Adrenal gland (tissue), 12 donors: ENCODE measurements around the gene MAN2C1. TPM values are rescaled to one million over a fixed set of nuclear protein-coding genes. Genes with fewer than 3 reads are reported as not detected.
"Not testable (repeated sequence)": the region's sequence is repeated elsewhere in the genome, so short reads cannot be mapped to it uniquely, and the experiment has no call there.

Experiments used
- DNase-seq, 7 donors: peaks; one replicate each; pipeline ENCODE4 v3.0.0-alpha.2; 2019 to 2020
- H3K27ac ChIP-seq, 5 donors: fragments of 200-600 bp; sonication (generic) in 4 of 5; 1 replicate in 3 of 5; 2 replicates in 2 of 5; pipeline versions ENCODE4 v1.5.1 to v1.8.0; 2016 to 2020; ENCODE audit warnings: mild to moderate bottlenecking in 1 of 5
- H3K27me3 ChIP-seq: fragments of 200-600 bp; 2 replicates; pipeline ENCODE4 v1.8.0; 2021
- H3K36me3 ChIP-seq, 2 donors: fragments of 200-600 bp; replicated peaks in 1 of 2; 1 replicate in 1 of 2; 2 replicates in 1 of 2; pipeline versions ENCODE4 v1.5.1 to v1.8.0; 2018 to 2022
- H3K4me1 ChIP-seq, 2 donors: fragments of 200-600 bp; replicated peaks in 1 of 2; 1 replicate in 1 of 2; 2 replicates in 1 of 2; pipeline versions ENCODE4 v1.5.1 to v1.8.0; 2018 to 2021
- H3K4me3 ChIP-seq, 4 donors: fragments of 200-600 bp; sonication (generic) in 3 of 4; one replicate each; pipeline ENCODE4 v1.5.1; 2016 to 2018
- H3K9me3 ChIP-seq, 3 donors: fragments of 200-600 bp; sonication (generic) in 1 of 3; replicated peaks in 1 of 3; 1 replicate in 2 of 3; 2 replicates in 1 of 3; pipeline versions ENCODE4 v1.5.1 to v1.8.0; 2016 to 2021
- POLR2A ChIP-seq, 2 donors: fragments of 450-650 bp; IDR thresholded peaks; one replicate each; pipeline ENCODE4 v1.6.1; 2017; ENCODE audit warnings: antibody characterized with exemption in 2 of 2, mild to moderate bottlenecking in 2 of 2, moderate library complexity in 1 of 2
- WGBS, 4 donors: extraction: QIAGEN DNeasy Blood & Tissue Kit in 2 of 4; methylation state at CpG; one replicate each; pipeline versions ENCODE4 v1.1.5 to v1.1.7; 2013 to 2017; 5-methylcytosine and 5-hydroxymethylcytosine counted together
- intact Hi-C, 2 donors: fragments of 100-400 bp; cut with DNase I; formaldehyde crosslinking; loops; one replicate each; pipeline versions ENCODE4 v1.14.1 to v1.15.0; 2022 to 2023
- polyA plus RNA-seq, 3 donors: library from polyadenylated mRNA; stranded (reverse); fragments of 200-250 nt in 2 of 3; fragments of 350-450 nt in 1 of 3; fragmentation: Illumina TruSeq in 1 of 3; extraction: RNeasy Lipid Tissue Mini Kit (QIAGEN cat#74804) in 1 of 3; gene quantifications; one replicate each; pipeline ENCODE4 v1.2.3, GENCODE V29; 2013 to 2014
- total RNA-seq, 9 donors: library from RNA; depleted of rRNA in 4 of 9; stranded (reverse); fragments of >200 nt in 4 of 9; fragments of 120-200 nt in 1 of 9; fragmentation: NEBNext Ultra II Directional in 1 of 9; extraction: Animal tissue kit (Norgen Biotek cat#: 25700) in 1 of 9; gene quantifications; one replicate each; pipeline versions ENCODE4 v1.1.0 to v1.2.4, GENCODE V29; 2013 to 2023
- TF ChIP-seq, protein P1 (sequence below), 6 experiments: fragments of 450-650 bp in 4 of 6; fragments of 200-600 bp in 2 of 6; sonication (generic) in 1 of 6; IDR thresholded peaks; 1 replicate in 5 of 6; 2 replicates in 1 of 6; pipeline versions ENCODE4 v1.5.1 to v1.8.0; 2016 to 2021; ENCODE audit warnings: antibody characterized with exemption in 6 of 6, mild to moderate bottlenecking in 2 of 6, moderate library complexity in 1 of 6
- donor health status: healthy with polysubstance abuse.
- donor health status: Bipolar disorder and iron deficiency.
- donor health status: DM: yes; HTN: yes; CAD: no.
- donor health status: DM: no; HTN: no; CAD: no.
- donor health status: DM: no; HTN: no; CAD: no.
- donor health status: DM: yes; HTN: yes; CAD: no.

The MAN2C1 gene
- total and polyA plus RNA-seq, 12 donors: 46.8 to 1,091 (median 251) TPM

DNA sequence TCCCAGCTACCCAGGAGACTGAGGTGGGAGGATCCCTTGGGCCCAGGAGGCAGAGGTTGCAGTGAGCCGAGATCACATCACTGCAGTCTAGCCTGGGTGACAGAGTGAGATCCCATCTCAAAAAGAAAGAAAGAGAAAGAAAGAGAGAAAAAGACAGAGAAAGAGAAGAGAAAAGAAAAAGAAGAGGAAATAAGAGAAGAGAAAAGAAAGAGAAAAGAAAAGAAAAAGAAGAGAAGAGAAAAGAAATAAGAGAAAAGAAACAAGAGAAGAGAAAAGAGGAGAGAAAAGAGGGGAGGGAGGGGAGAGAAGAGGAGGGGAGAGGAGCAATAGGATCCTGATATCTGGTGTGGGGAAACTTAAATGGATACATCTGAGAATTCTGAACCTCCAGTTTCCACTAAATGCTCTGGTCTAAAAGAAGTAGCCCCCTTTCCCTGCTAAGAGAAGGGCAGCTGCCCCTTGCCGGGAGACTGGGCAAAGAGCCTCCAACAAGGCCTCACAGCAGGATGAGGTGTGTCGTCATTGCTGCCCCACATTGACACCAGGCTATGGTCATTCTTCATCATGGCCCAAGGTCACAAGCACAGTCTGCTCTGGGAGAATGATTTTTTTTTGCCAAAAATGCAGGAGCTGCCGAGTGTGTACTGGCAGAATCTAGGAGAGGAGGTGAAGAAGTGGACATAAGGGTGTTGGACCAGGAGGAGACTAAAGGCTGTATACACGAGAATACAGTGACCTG, 53.7 kb downstream of the MAN2C1 start:
- peak; percentile 57 to 89 (median 84) for DNase-seq
- no peaks in the 10 kb centered on the region for H3K9me3 ChIP-seq
- H3K4me1 ChIP-seq: no peaks in the 10 kb centered on the region
- H3K36me3 ChIP-seq: no peaks in the 10 kb centered on the region
- no peak for TF ChIP-seq POLR2A (IDR thresholded peaks at IDR 0.05)
- TF ChIP-seq, protein P1, sequence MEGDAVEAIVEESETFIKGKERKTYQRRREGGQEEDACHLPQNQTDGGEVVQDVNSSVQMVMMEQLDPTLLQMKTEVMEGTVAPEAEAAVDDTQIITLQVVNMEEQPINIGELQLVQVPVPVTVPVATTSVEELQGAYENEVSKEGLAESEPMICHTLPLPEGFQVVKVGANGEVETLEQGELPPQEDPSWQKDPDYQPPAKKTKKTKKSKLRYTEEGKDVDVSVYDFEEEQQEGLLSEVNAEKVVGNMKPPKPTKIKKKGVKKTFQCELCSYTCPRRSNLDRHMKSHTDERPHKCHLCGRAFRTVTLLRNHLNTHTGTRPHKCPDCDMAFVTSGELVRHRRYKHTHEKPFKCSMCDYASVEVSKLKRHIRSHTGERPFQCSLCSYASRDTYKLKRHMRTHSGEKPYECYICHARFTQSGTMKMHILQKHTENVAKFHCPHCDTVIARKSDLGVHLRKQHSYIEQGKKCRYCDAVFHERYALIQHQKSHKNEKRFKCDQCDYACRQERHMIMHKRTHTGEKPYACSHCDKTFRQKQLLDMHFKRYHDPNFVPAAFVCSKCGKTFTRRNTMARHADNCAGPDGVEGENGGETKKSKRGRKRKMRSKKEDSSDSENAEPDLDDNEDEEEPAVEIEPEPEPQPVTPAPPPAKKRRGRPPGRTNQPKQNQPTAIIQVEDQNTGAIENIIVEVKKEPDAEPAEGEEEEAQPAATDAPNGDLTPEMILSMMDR (IDR thresholded peaks at IDR 0.05): no peak
- peak overlapping the region in 3 of 5 donors; percentile 19 to 49 (median 44) for H3K27ac ChIP-seq
- H3K27me3 ChIP-seq: no peaks in the 10 kb centered on the region
- intact Hi-C loops: no loop called here
- H3K4me3 ChIP-seq: no peak overlapping the region
- 42 to 71% (median 56%) methylated on average over 5 of the region's 5 CpGs for WGBS, 4 donors

- TF ChIP-seq POLR2A (IDR thresholded peaks at IDR 0.05): no peak
- TF ChIP-seq, protein P1 (IDR thresholded peaks at IDR 0.05): no peak
- Histone ChIP-seq H3K4me3 (no peak overlapping the region), H3K27ac (no peak overlapping the region), H3K4me1 (no peaks in the 10 kb centered on the region), H3K9me3 (no peaks in the 10 kb centered on the region), H3K36me3 (no peaks in the 10 kb centered on the region), H3K27me3 (no peaks in the 10 kb centered on the region)
- DNase-seq: no peak
- 88 to 98% (median 92%) methylated on average over 10 to 13 of the region's 13 CpGs for WGBS, 4 donors
- intact Hi-C loops: no loop called here
These were observed 55.1 kb downstream of the MAN2C1 start for GRCh38 chr15:75313116-75313845.

DNA sequence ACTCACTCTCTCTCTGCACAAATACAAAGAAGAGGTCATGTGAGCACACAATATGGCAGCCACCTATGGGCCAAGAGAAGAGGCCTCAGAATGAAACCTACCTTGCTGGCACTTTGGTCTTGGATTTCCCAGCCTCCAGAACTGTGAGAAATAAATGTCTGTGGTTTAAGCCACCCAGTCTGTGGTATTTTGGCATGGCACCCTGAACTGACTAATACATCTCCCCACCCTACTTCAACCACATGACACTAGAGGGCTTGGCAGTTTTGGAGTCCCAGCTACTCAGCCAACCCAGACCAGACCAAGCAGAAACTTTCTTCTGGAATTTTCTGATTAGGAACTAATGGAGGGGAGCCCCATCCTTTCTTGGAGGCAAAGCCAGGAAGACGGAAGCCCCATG, 55.9 kb downstream of the MAN2C1 start:
- 96 to 100% (median 99%) methylated on average over 1 of the region's 1 CpG for WGBS, 4 donors
- H3K36me3 ChIP-seq, intact Hi-C loops, DNase-seq, H3K9me3 ChIP-seq, H3K4me1 ChIP-seq, H3K4me3 ChIP-seq, H3K27me3 ChIP-seq, H3K27ac ChIP-seq: not testable (repeated sequence)

- intact Hi-C loops: loop anchor here in 1 of 2 donors (10.0 kb wide), 1 partner anchor 285 kb away; the partner anchor contains the start of gene PPCDC
- no peak overlapping the region for H3K4me3 ChIP-seq
- TF ChIP-seq POLR2A (IDR thresholded peaks at IDR 0.05): no peak
- TF ChIP-seq, protein P1 (IDR thresholded peaks at IDR 0.05): no peak
These were observed 58.7 kb downstream of the MAN2C1 start for GRCh38 chr15:75309711-75310110.

More at GRCh38 chr15:75309711-75310110, 58.7 kb downstream of the MAN2C1 start:
- Histone ChIP-seq H3K36me3 (no peaks in the 10 kb centered on the region), H3K27me3 (no peaks in the 10 kb centered on the region), H3K27ac (no peak overlapping the region), H3K4me1 (no peaks in the 10 kb centered on the region), H3K9me3 (no peaks in the 10 kb centered on the region)
- DNase-seq: no peak
